Erythroblast (primary cell): ENCODE measurements around the gene SLC45A1.

Source experiments
- GATA1 ChIP-seq: IDR thresholded peaks from 2 replicates; pipeline ENCODE4 v1.6.1; 2011; ENCODE audit warnings: low read depth, mild to moderate bottlenecking, control low read depth, low read length, moderate library complexity
- POLR2A ChIP-seq: IDR thresholded peaks from 2 replicates; pipeline ENCODE4 v1.6.1; 2011; ENCODE audit warnings: mild to moderate bottlenecking, low read length

GRCh38 chr1:8339203-8339600 is 21.3 kb downstream of the SLC45A1 start:
- no peak for TF ChIP-seq POLR2A
- no peak for TF ChIP-seq GATA1
